Fibroblast of pulmonary artery (primary cell): Measurements from ENCODE around the gene CDKL5.

ENCODE experiments used
- DNase-seq: peaks from one replicate; pipeline ENCODE4 v3.0.0-alpha.2; 2010; ENCODE audit warnings: low read depth
- H3K4me3 ChIP-seq: replicated peaks from 2 replicates; pipeline ENCODE4 v1.5.1; 2011; ENCODE audit warnings: low read depth, mild to moderate bottlenecking, control low read depth, low read length, moderate library complexity
- CTCF ChIP-seq: IDR thresholded peaks from 2 replicates; pipeline ENCODE4 v1.5.1; 2011; ENCODE audit warnings: mild to moderate bottlenecking, control low read depth, low read length, inconsistent platforms; ENCODE audit errors: missing control alignments

Gene CDKL5

GRCh38 chrX:18596096-18596495, 170.7 kb downstream of the CDKL5 start:
- no peak for DNase-seq
- no peak for TF ChIP-seq CTCF
- H3K4me3 ChIP-seq = no peak overlapping the region

DNA sequence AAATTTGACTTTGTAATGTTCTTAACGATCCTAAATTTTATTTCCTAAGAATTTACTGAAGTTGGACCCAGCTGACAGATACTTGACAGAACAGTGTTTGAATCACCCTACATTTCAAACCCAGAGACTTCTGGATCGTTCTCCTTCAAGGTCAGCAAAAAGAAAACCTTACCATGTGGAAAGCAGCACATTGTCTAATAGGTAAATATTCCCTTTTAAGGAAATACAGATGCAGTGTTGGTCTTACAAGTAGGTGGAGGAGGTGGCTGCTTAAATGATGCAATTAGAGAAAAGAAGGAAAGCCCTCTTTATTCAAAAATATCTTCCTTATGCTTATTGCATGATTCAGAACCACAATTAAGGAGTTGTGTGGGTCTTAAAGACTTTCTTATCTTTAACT, 173.0 kb downstream of the CDKL5 start:
- no peak for DNase-seq
- H3K4me3 ChIP-seq = no peak overlapping the region
- no peak for TF ChIP-seq CTCF

DNA sequence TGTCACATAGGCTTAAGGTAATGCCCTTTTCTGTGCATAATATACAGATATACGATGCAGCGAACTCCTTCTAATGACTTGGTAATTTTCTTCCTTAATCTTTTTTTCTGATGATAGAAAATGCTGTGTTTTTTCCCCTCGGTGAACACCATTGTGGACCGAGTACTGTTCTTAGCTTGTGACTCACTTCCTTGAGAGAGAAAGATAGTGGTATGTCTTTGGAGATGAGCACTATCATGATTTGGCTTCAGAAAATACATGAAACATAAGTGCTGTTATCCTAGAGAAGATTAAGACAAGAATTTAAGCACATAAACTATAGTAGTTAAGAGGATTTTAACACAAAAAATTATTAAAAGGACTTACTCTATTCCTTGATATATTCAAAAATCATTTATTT, 182.6 kb downstream of the CDKL5 start:
- no peak for TF ChIP-seq CTCF
- DNase-seq = peak; percentile 3
- H3K4me3 ChIP-seq = no peak overlapping the region

- no peak for TF ChIP-seq CTCF
- no peak for DNase-seq
- H3K4me3 ChIP-seq = no peak overlapping the region
Measured at GRCh38 chrX:18613930-18614639, 188.7 kb downstream of the CDKL5 start.

DNA sequence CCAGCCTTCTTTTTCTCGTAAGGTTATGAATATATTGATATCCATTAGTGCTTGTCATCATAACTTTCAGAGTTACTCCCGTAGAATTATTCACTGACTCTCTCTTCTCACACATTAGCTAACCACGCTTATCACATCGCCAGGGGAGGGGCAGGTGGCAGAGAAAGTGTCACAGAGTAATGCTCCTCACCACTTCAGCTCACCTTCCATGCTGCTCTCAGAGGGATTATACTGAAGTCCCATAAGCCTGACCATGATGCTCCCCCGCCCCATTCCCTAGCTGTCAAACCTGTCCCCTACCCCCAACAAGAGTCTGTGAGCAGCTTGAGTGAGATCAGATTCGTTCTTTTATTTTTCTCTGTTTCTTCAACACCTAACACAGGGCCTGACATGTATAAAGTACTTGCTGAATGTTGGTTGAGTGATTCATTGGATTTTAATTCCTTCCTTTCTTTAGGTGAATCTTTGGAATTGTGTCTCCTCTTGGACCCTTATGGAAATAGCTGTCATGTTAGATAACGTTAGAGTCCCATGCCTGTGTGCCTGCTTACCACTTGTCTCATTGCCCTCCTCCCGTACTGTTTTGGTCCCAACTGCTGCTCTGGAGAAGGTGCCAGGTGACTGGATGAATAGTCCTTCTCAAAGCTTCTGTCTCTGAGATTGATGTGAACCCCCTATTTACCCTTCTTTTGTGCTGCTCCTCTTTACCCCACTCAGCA, 191.4 kb downstream of the CDKL5 start:
- H3K4me3 ChIP-seq = no peak overlapping the region
- no peak for TF ChIP-seq CTCF
- no peak for DNase-seq

- no peak overlapping the region for H3K4me3 ChIP-seq
- peak; percentile 63 for DNase-seq
- no peak for TF ChIP-seq CTCF
Measured at GRCh38 chrX:18617407-18617750, 192.0 kb downstream of the CDKL5 start.

DNA sequence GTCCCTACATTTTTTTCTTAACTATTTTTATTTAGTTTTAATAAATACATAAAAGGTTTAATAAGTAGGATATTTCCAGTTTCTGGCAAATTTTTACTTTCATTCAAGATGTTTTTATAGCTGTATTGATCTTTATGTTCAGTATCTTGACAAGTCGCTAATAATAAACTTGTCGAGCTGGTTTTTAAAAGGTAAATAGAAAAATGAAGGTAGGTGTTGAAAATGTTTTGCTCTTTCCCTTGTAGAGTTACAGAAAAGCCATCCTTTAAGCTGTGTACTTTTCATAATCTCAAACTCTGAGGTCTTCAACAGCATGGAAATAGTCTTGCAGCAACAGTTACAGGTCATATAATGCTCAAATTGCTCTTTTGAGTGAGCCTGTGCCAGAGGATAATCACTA, 193.9 kb downstream of the CDKL5 start:
- DNase-seq = no peak
- no peak overlapping the region for H3K4me3 ChIP-seq
- TF ChIP-seq CTCF = no peak
